Stimulated activated naive CD8-positive, alpha-beta T cell treated with anti-CD3 and anti-CD28 coated beads, Interleukin-15, amount 100 ng/mL, for 72 hours (primary cell): ENCODE data around the gene R3HDM4.
"Not testable (repeated sequence)": the region's sequence is repeated elsewhere in the genome, so short reads cannot be mapped to it uniquely, and the experiment has no call there.

ENCODE experiments used
- ATAC-seq: fragments of 150-1000 bp; cut with Tn5 transposase; 2 replicates; pipeline ENCODE4 v1.10.0; 2021; ENCODE audit warnings: mild to moderate bottlenecking, moderate library complexity
- DNase-seq, 2 donors: peaks; one replicate each; pipeline ENCODE4 v3.0.0; 2021 to 2022
- H3K27ac Mint-ChIP-seq, 2 donors: one replicate each; pipeline ENCODE4 v1.8.0; 2022; ENCODE audit warnings: mild to moderate bottlenecking in 2 of 2, mixed read lengths in 2 of 2, moderate library complexity in 2 of 2
- H3K27me3 Mint-ChIP-seq: one replicate; pipeline ENCODE4 v1.8.0; 2022; ENCODE audit warnings: mixed read lengths
- H3K4me1 Mint-ChIP-seq: one replicate; pipeline ENCODE4 v1.8.0; 2022; ENCODE audit warnings: mild to moderate bottlenecking, mixed read lengths
- H3K4me3 Mint-ChIP-seq, 2 donors: one replicate each; pipeline ENCODE4 v1.8.0; 2022; ENCODE audit warnings: mild to moderate bottlenecking in 2 of 2, mixed read lengths in 2 of 2, moderate library complexity in 1 of 2
- H3K9me3 Mint-ChIP-seq, 2 donors: one replicate each; pipeline ENCODE4 v1.8.0; 2022; ENCODE audit warnings: mixed read lengths in 2 of 2

R3HDM4 gene

DNA sequence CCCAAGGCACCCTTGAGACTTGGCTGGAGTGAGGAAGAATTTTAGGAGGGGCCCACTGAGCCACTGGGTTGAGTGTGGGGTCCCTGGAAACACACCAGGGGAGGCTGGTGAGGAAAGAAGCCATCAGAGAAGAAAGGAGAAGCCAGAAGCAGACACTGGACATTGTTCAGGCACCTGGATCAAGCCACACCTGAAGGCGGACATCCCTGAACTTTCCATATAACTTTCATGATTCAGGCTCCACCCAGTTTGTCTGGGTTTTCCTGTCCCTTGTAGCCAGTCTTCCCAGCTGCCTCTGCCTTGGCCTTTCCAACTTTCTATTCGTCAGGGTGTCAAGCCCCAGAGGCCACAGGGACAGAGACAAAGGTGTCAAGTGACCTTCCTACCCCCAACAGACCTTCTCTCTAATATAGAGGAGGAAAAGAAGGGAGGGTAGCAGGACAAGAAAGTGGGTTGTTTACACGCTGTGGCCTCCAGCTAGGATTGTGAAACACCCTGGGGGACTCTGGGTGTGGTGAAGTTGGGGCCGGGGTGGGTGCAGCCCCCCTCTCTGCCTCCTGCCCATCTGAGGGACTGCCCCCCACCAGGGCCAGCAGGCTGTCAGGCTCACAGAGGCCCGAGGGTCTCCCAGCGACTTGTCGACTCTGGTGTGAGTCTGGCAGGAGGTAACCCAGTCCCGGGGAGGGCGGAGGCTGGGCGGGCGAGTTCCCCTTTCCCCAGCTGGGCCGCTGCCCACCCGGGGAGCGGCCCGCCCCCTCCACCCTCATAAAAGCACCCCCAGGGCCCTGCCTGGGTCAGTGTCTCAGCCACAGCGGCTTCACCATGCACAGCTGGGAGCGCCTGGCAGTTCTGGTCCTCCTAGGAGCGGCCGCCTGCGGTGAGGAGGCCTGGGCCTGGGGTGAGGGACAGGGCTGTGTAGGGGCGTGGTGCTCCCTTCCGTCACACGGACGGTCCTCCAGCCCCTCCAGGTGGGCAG, 53.9 kb downstream of the R3HDM4 start, which contains the start of gene CFD:
TSS of gene CFD (plus strand) at position 797 of the 976 bp plus-strand sequence. CDS start at position 823, 26 bp downstream.
- ATAC-seq (no peak), DNase-seq (no peak)
- Mint-ChIP-seq H3K27ac (no peak within 1 kb of the TSS), H3K4me3 (peak within 1 kb of the TSS; percentile 32 to 71), H3K27me3 (peaks cover 55% of the 10 kb centered on the region), H3K4me1 (peaks cover 30% of the 10 kb centered on the region), H3K9me3 (no peaks in the 10 kb centered on the region)

DNA sequence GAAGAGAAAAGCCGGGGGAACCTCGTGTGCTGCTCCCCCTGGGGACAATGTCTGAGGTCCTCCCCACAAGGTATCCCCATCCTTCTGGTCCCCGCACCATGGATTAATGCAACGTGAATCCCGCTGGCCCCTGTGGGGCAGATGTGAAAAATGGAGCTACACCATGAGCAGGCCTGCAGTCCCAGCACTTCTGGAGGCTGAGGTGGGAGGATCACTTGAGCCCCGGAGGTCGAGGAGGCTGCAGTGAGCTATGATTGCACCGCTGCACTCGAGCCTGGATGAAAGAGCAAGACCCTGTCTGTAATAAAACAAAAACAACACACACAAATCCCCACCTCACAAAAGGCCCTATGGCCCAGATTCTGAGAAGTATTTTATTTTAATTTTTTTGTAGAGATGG, 54.7 kb downstream of the R3HDM4 start:
- ATAC-seq (no peak), DNase-seq (no peak)
- no peak overlapping the region for H3K4me3 Mint-ChIP-seq
- H3K27ac Mint-ChIP-seq: no peak overlapping the region
- peaks cover 55% of the 10 kb centered on the region for H3K27me3 Mint-ChIP-seq
- peaks cover 22% of the 10 kb centered on the region for H3K4me1 Mint-ChIP-seq
- H3K9me3 Mint-ChIP-seq: no peaks in the 10 kb centered on the region

DNA sequence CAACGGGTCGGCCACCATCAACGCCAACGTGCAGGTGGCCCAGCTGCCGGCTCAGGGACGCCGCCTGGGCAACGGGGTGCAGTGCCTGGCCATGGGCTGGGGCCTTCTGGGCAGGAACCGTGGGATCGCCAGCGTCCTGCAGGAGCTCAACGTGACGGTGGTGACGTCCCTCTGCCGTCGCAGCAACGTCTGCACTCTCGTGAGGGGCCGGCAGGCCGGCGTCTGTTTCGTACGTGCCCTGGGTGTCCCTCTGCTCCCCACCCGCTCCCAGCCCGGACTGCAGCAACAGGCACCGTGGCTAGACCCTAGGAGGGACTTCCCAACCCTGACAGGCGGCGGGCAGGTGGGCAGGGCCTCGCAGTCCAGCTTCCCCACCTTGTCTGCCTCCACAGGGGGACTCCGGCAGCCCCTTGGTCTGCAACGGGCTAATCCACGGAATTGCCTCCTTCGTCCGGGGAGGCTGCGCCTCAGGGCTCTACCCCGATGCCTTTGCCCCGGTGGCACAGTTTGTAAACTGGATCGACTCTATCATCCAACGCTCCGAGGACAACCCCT, 57.4 kb downstream of the R3HDM4 start:
- peaks cover 60% of the 10 kb centered on the region for H3K27me3 Mint-ChIP-seq
- H3K27ac Mint-ChIP-seq: no peak overlapping the region
- no peak overlapping the region for H3K4me3 Mint-ChIP-seq
- no peak for DNase-seq
- H3K4me1 Mint-ChIP-seq: peaks cover 7% of the 10 kb centered on the region
- no peaks in the 10 kb centered on the region for H3K9me3 Mint-ChIP-seq
- ATAC-seq: peak; percentile 17

DNA sequence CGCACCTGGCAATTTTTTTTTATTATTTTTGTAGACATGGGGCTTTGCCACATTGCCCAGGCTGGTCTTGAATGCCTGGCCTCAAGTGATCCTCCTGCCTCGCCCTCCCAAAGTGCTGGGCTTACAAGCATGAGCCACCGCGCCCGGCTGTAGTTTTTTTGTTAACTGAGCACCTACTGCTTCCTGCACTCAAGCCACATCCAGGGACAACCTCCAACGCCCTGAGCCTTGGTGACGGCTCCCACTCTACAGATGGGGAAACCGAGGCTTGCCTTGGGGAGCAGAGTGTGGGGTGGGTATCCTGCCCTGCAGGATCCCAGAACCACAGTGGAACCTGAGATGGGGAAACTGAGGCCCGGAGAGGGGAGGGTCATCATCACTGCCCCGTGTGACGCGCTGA, 57.9 kb downstream of the R3HDM4 start:
- H3K27ac Mint-ChIP-seq: no peak overlapping the region
- no peaks in the 10 kb centered on the region for H3K9me3 Mint-ChIP-seq
- no peak overlapping the region for H3K4me3 Mint-ChIP-seq
- H3K27me3 Mint-ChIP-seq: peaks cover 60% of the 10 kb centered on the region
- peaks cover 7% of the 10 kb centered on the region for H3K4me1 Mint-ChIP-seq
- ATAC-seq (no peak), DNase-seq (no peak)

DNA sequence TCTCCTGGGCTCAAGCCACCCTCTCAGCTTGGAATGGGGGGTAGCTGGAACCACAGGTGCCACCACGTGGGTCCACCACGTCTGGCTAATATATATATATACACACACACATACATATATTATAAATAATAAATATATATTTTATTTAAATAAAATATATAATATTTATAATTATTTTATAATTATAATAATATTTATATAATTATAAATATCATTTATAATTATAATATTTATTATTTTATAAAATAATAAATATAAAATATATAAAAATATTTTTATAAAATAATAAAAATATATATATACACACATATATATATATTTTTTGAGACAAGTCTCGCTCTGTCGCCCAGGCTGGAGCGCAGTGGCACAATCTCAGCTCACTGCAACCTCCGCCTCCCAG, 58.5 kb downstream of the R3HDM4 start:
- no peak overlapping the region for H3K27ac Mint-ChIP-seq
- H3K27me3 Mint-ChIP-seq: peaks cover 60% of the 10 kb centered on the region
- no peaks in the 10 kb centered on the region for H3K9me3 Mint-ChIP-seq
- no peak overlapping the region for H3K4me3 Mint-ChIP-seq
- peaks cover 1% of the 10 kb centered on the region for H3K4me1 Mint-ChIP-seq
- DNase-seq (no peak), ATAC-seq (no peak)

DNA sequence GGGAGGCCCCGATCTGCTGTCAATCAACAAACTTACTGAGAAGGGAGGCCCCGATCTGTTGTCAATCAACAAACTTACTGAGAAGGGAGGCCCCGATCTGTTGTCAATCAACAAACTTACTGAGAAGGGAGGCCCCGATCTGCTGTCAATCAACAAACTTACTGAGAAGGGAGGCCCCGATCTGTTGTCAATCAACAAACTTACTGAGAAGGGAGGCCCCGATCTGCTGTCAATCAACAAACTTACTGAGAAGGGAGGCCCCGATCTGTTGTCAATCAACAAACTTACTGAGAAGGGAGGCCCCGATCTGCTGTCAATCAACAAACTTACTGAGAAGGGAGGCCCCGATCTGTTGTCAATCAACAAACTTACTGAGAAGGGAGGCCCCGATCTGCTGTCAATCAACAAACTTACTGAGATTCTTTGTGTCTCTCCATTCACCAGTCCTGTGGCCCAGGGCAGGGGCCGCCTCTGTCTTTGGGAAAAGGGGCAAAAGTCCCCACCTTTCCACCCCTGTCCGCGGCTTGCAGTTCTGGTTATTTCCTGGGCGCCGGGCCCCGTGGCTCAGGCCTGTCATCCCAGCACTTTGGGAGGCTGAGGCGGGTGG, 59.3 kb downstream of the R3HDM4 start:
- peaks cover 59% of the 10 kb centered on the region for H3K27me3 Mint-ChIP-seq
- H3K4me3 Mint-ChIP-seq, H3K4me1 Mint-ChIP-seq, H3K27ac Mint-ChIP-seq, H3K9me3 Mint-ChIP-seq, DNase-seq, ATAC-seq: not testable (repeated sequence)

DNA sequence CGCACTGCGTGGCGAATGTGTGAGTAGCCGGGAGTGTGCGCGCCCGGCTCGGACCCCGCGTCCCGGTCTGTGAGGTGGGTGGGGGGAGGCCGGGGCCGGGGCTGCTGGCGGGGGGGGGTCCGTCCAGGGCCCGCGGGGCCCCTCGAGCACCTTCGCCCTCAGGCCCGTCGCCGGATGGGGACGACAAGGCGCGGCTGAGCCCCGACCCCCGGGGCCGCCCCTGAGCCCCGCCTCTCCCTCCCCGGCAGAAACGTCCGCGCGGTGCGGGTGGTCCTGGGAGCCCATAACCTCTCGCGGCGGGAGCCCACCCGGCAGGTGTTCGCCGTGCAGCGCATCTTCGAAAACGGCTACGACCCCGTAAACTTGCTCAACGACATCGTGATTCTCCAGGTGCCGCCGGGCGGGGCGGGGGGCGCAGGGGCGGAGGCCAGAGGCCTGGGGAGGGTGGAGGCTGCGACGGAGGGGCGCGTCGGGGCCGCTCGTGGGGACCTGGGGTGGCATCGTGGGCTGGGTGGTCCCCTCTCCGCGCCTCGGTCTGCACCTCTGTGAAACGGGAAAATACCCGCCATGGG, 59.9 kb downstream of the R3HDM4 start:
- Mint-ChIP-seq H3K27me3 (peaks cover 59% of the 10 kb centered on the region), H3K27ac (no peak overlapping the region), H3K9me3 (no peaks in the 10 kb centered on the region), H3K4me3 (no peak overlapping the region), H3K4me1 (no peaks in the 10 kb centered on the region)
- no peak for DNase-seq
- ATAC-seq: peak; percentile 11

DNA sequence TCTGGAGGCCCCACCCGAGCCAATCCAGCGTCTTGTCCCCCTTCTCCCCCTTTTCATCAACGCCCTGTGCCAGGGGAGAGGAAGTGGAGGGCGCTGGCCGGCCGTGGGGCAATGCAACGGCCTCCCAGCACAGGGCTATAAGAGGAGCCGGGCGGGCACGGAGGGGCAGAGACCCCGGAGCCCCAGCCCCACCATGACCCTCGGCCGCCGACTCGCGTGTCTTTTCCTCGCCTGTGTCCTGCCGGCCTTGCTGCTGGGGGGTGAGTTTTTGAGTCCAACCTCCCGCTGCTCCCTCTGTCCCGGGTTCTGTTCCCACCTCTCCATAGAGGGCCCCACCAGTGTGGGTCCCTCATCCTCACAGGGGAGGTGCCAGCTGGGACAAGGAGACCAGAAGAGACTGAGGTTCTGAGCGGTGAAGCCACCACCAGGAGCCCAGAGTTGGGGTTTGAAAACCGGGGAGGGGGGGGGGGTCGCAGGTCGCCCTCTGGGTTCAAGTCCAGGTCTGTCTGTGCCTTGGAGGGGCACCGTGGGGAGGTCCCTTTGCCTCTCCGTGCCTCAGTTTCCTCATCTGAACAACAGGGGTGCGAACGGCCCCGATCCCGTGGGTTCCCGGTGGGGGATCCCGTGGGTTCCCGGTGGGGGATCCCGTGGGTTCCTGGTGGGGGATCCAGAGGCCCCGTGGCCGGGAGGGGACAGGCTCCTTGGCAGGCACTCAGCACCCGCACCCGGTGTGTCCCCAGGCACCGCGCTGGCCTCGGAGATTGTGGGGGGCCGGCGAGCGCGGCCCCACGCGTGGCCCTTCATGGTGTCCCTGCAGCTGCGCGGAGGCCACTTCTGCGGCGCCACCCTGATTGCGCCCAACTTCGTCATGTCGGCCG, 60.6 kb downstream of the R3HDM4 start, which contains the start of gene ELANE:
TSS of gene ELANE (plus strand) at position 168 of the 878 bp plus-strand sequence. CDS start at position 194, 26 bp downstream.
- peaks cover 59% of the 10 kb centered on the region for H3K27me3 Mint-ChIP-seq
- ATAC-seq (peak; percentile 31), DNase-seq (no peak)
- no peaks in the 10 kb centered on the region for H3K4me1 Mint-ChIP-seq
- H3K9me3 Mint-ChIP-seq: no peaks in the 10 kb centered on the region
- H3K4me3 Mint-ChIP-seq: no peak within 1 kb of the TSS
- H3K27ac Mint-ChIP-seq: peak within 1 kb of the TSS in 1 of 2 donors; percentile 54

DNA sequence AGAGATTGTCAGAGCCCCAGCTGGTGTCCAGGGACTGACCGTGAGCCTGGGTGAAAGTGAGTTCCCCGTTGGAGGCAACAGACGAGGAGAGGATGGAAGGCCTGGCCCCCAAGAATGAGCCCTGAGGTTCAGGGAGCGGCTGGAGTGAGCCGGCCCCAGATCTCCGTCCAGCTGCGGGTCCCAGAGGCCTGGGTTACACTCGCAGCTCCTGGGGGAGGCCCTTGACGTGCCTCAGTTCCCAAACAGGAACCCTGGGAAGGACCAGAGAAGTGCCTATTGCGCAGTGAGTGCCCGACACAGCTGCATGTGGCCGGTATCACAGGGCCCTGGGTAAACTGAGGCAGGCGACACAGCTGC, 62.1 kb downstream of the R3HDM4 start:
- no peaks in the 10 kb centered on the region for H3K9me3 Mint-ChIP-seq
- DNase-seq (no peak), ATAC-seq (no peak)
- H3K27ac Mint-ChIP-seq: no peak overlapping the region
- peaks cover 68% of the 10 kb centered on the region for H3K27me3 Mint-ChIP-seq
- no peaks in the 10 kb centered on the region for H3K4me1 Mint-ChIP-seq
- H3K4me3 Mint-ChIP-seq: no peak overlapping the region

DNA sequence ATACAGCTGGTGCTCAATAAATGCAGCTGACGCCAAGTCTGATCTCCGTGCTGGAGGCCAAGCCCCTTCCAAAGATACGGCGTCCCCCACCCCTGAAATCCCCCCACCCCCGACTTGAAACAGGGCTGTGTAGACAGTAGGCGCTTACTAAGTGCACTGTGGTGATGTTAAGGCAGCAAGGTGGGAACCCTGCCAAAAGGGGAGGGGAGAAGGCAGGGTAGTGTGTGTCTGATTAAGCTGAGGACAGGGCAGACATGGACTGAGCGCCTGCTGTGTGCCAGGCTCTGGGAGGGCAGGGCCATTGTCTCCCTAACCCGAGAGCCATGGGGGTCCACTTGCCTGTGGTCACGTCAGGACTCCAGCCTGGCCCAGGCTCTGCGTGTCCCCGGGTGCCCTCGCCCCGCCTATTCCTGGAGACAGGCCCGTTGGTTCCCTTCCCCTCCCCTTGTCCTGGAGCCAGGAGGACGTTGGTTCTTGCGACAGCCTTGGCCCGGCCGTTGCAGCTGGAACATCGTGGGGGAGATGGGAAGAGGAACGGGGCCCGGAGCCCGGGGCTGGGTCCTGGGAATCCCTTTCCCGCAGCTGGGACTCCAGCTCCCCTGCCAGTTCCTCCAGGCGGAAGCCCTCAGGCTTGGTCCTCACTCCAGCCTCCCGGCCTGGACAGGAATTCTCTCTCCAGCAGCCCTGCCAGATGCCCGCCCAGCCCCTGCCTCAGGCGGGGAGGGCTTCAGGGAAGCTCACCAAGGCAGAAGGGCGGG, 62.6 kb downstream of the R3HDM4 start:
- Mint-ChIP-seq H3K27me3 (peaks cover 70% of the 10 kb centered on the region), H3K4me1 (no peaks in the 10 kb centered on the region), H3K9me3 (no peaks in the 10 kb centered on the region), H3K27ac (no peak overlapping the region), H3K4me3 (no peak overlapping the region)
- DNase-seq (no peak), ATAC-seq (peak; percentile 52)

DNA sequence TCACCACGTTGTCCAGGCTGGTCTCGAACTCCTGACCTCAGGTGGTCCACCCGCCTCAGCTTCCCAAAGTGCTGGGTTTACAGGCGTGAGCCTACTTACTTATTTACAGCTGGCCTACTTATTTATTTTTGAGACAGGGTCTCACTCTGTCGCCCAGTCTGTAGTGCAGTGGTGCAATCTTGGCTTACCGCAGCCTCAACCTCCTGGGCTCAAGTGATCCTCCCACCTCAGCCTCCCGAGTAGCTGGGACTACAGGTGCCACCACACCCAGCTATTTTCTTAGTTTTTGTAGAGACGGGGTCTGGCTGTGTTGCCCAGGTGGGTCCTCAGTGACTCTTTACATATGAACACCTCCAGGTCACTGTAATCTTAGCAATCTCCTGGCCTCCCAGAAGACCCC, 63.8 kb downstream of the R3HDM4 start:
- H3K9me3 Mint-ChIP-seq: not testable (repeated sequence)

DNA sequence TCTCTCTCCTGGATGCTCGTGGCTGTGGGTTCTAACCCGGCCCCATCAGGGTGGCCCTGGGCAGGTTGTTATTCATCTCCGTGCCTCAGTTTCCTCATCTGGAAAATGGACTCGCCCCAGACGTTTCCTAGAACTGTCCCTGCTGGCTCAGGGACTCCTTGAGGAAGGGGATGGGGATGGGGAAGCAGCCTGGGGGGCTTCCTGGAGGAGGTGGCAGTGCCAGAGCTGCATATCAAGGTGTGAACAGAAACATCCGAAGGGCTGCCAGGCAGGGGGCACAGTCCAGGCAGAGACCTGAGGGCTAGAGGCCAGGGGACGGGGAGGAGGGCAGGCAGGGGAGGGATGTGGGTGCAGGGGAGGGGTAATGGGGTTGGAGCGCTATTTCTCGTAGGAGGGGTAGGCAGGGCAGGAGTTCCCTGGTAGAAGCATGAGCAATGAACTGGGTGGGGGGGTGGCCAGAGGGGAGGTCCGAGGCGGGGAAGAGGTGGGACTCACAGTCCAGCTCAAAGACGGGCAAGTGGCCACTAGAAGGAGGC, 64.6 kb downstream of the R3HDM4 start:
- Mint-ChIP-seq H3K4me3 (no peak overlapping the region), H3K4me1 (peaks cover 6% of the 10 kb centered on the region), H3K27me3 (peaks cover 89% of the 10 kb centered on the region), H3K27ac (no peak overlapping the region), H3K9me3 (no peaks in the 10 kb centered on the region)
- DNase-seq (no peak), ATAC-seq (no peak)

More for the DNA sequence above, 63.8 kb downstream of the R3HDM4 start:
- H3K4me3 Mint-ChIP-seq, H3K4me1 Mint-ChIP-seq, H3K27ac Mint-ChIP-seq, ATAC-seq, DNase-seq: not testable (repeated sequence)
- peaks cover 82% of the 10 kb centered on the region for H3K27me3 Mint-ChIP-seq
